Subcutaneous adipose tissue (tissue), 4 donors: Measurements from ENCODE around the gene MLH1. TPM values are rescaled to one million over a fixed set of nuclear protein-coding genes. Genes with fewer than 3 reads are reported as not detected.

Experiments used
- total RNA-seq, 4 donors: library from RNA; depleted of rRNA; stranded (reverse); fragments of >200 nt; gene quantifications; one replicate each; pipeline ENCODE4 v1.1.0, GENCODE V29; 2016
- TF ChIP-seq, protein P1 (sequence below): fragments of 450-650 bp; IDR thresholded peaks from one replicate; pipeline ENCODE4 v1.5.1; 2016; ENCODE audit warnings: low read depth, mild to moderate bottlenecking, control low read depth, antibody characterized with exemption, moderate library complexity

Gene MLH1
- total RNA-seq, 4 donors from 2014 or later = 25.0 to 46.1 (median 33.3) TPM

DNA sequence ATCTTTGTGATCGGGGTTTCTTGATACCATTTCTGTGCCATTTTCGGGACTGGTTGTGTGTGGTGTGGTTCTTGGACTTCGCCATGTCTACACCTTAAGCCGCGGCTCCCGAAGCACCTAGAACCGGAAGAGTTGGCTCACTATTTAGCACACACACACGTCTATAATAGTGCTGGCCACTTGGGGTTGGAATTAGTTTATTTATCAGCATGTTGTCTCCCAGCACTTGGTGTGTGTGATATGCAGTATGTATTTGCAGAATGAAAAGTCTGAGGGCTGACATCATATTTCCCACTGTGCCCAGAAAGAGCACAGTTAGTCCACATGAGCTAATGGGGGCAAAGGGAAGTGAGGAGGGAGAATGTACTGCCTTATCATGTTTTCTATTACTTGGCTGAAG, 23.6 kb downstream of the MLH1 start:
- TF ChIP-seq, protein P1, sequence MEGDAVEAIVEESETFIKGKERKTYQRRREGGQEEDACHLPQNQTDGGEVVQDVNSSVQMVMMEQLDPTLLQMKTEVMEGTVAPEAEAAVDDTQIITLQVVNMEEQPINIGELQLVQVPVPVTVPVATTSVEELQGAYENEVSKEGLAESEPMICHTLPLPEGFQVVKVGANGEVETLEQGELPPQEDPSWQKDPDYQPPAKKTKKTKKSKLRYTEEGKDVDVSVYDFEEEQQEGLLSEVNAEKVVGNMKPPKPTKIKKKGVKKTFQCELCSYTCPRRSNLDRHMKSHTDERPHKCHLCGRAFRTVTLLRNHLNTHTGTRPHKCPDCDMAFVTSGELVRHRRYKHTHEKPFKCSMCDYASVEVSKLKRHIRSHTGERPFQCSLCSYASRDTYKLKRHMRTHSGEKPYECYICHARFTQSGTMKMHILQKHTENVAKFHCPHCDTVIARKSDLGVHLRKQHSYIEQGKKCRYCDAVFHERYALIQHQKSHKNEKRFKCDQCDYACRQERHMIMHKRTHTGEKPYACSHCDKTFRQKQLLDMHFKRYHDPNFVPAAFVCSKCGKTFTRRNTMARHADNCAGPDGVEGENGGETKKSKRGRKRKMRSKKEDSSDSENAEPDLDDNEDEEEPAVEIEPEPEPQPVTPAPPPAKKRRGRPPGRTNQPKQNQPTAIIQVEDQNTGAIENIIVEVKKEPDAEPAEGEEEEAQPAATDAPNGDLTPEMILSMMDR = no peak

DNA sequence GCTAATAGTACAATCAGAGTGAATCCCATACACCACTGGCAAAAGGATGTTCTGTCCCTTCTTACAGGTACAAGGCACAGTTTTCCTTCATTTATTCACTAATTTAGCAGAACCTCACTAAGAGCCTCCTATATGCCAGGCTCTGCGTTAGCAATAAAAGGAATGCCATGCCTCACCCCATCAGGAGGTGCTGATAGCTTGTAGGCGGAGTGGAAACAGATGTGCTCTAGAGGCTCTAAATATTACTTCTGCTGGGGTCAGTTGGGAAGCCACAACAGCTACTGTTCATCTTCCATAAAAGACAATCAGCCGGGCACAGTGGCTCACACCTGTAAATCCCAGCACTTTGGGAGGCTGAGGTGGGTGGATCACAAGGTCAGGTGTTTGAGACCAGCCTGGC, 24.4 kb downstream of the MLH1 start:
- TF ChIP-seq, protein P1 = no peak

DNA sequence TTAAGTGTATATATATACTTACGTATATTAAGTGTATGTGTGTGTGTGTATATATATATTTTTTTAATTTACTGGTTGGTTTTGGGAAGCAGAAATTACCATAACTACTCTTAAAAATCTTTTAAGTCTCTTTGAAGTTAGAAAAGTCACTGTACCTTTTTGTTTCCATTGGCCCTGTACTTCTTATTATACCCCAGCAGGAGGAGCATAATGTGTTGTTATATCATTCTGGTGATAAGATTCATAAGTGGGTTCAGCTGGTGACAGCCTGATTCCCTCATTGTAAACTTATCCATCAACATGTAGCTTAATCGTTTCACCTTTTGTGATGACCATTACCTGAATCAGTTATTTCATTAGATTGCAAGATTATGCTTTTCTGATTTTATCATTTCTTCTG, 30.8 kb downstream of the MLH1 start:
- TF ChIP-seq, protein P1 = no peak

DNA sequence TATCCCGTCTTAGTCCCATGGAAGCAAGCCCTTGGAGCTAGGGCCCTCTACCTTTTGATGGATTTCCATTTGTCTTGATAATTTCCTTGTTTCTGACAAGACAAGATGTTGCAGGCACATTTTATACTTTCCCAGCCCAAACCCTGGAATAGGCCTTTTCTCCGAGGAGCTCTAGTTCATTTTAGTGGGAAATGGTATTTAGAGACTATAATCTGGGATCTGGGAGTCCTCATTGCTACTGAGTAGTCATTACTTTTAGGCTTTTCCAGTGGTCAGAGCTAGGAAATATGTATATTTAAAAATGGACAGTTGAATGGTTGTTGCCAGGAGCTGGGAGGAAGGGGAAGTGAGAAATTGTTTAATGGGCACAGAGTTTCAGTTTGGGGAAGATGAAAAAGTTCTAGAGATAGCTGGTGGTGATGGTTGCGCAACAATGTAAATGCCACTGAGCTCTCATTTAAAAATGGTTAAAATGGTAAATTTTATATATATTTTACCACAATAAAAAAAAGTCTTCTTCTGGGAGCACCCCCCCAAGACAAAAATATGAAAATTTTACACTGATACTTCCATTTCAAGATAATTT, 31.6 kb downstream of the MLH1 start:
- TF ChIP-seq, protein P1 = no peak

DNA sequence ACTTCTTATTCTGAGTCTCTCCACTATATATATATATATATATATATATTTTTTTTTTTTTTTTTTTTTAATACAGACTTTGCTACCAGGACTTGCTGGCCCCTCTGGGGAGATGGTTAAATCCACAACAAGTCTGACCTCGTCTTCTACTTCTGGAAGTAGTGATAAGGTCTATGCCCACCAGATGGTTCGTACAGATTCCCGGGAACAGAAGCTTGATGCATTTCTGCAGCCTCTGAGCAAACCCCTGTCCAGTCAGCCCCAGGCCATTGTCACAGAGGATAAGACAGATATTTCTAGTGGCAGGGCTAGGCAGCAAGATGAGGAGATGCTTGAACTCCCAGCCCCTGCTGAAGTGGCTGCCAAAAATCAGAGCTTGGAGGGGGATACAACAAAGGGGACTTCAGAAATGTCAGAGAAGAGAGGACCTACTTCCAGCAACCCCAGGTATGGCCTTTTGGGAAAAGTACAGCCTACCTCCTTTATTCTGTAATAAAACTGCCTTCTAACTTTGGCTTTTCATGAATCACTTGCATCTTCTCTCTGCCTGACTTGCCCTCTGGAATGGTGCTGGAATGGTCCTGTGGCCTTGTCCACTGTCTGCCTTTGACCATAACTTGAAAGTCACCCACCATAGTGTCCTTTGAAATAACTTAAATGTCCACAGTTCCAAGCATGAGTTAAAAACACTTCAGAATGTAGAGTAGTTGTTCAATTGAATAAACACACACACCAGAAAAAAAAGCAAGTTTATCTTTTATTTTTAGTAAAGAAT, 32.4 kb downstream of the MLH1 start:
- TF ChIP-seq, protein P1 = no peak

DNA sequence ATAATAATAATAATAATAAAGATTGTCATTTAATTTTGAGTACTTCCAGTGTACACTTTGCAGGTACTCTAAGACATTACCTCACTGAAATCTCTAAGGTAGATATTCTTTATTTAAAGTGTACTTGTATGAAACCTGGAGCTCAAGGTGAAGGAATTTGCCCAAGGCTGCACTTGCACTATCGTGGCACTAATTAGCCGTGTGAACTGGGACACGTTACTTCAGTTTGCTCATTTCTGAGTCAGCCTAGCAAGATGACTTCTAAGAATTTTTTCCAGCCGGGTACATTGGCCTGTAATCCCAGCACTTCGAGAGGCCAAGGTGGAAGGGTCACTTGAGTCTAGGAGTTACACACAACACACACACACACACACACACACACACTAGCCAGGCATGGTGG, 33.5 kb downstream of the MLH1 start:
- TF ChIP-seq, protein P1 = no peak

DNA sequence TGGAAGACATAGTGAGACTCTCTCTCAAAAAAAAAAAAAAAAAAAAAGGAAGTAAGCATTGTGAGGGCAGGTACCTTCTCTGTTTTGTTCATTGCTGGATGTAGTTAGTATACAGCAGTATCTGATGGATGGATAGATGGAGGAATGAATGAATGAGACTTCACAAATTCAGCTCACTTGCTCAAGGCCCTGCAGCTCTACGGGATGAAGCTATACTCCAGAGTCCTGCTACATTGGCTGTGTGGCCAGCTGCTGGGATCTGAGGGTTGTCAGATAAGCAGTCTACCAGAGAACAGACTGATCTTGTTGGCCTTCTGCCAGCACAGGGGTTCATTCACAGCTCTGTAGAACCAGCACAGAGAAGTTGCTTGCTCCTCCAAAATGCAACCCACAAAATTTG, 35.0 kb downstream of the MLH1 start:
- TF ChIP-seq, protein P1 = no peak
